Measurements from ENCODE around the gene SLC18A3. TPM values are rescaled to one million over a fixed set of nuclear protein-coding genes. Genes with fewer than 3 reads are reported as not detected.

Gene SLC18A3
- total RNA-seq, 1 experiment from 2014 or later, result not detected

GRCh38 chr10:49651039-49651835 lies 41.1 kb downstream of the SLC18A3 start:
- no peaks in the 10 kb centered on the region for H3F3A ChIP-seq (ENCODE audit: low read length, unreplicated experiment)
- CTCF ChIA-PET, result no interaction called here
- BruUV-seq (replicated peaks), result no TSS peak
- H3K4me1 ChIP-seq (ENCODE audit: insufficient read depth, low read length), result no peaks in the 10 kb centered on the region
- no peaks in the 10 kb centered on the region for H4K20me1 ChIP-seq (ENCODE audit: low read length)
- H3K9me2 ChIP-seq (replicated peaks; ENCODE audit: low read length), result no peaks in the 10 kb centered on the region
- no peak overlapping the region for H3K4me2 ChIP-seq (ENCODE audit: low read length)
- intact Hi-C loops (cut with micrococcal nuclease), result no loop called here
- H2AFZ ChIP-seq (ENCODE audit: low read length), result no peak overlapping the region
- POLR2A ChIA-PET (ENCODE audit: unreplicated experiment), result no interaction called here
- DNase-seq (no peak), ATAC-seq (no peak)
- no peak overlapping the region for H3K9ac ChIP-seq (ENCODE audit: low read length)
- H3K9me3 ChIP-seq (ENCODE audit: low read length), result no peaks in the 10 kb centered on the region
- H3K36me3 ChIP-seq (ENCODE audit: low read depth, low read length), result no peaks in the 10 kb centered on the region
- H3K79me2 ChIP-seq (ENCODE audit: low read length), result no peaks in the 10 kb centered on the region
- peaks cover 96% of the 10 kb centered on the region for H3K27me3 ChIP-seq (ENCODE audit: low read length)
- no peak overlapping the region for H3K27ac ChIP-seq (ENCODE audit: low read length)
- TF ChIP-seq CTCF (conservative IDR thresholded peaks at IDR 0.05; ENCODE audit: low read depth, low read length), result no peak
- no peak for TF ChIP-seq EZH2 (IDR thresholded peaks at IDR 0.05; ENCODE audit: low read length, unreplicated experiment)
- TF ChIP-seq EZH2phosphoT487 (IDR thresholded peaks at IDR 0.05; ENCODE audit: borderline replicate concordance, low read length), result no peak
- no peak overlapping the region for H3K4me3 ChIP-seq (ENCODE audit: low read length)

GRCh38 chr10:49651917-49652316 lies 41.8 kb downstream of the SLC18A3 start:
- H3K9me3 ChIP-seq (ENCODE audit: low read length), result no peaks in the 10 kb centered on the region
- ATAC-seq (no peak), DNase-seq (no peak)
- H3K4me3 ChIP-seq (ENCODE audit: low read length), result no peak overlapping the region
- H3K27me3 ChIP-seq (ENCODE audit: low read length), result peaks cover 96% of the 10 kb centered on the region
- H3K4me1 ChIP-seq (ENCODE audit: insufficient read depth, low read length), result no peaks in the 10 kb centered on the region
- H3K9ac ChIP-seq (ENCODE audit: low read length), result no peak overlapping the region
- TF ChIP-seq CTCF (conservative IDR thresholded peaks at IDR 0.05; ENCODE audit: low read depth, low read length) (no peak), EZH2 (IDR thresholded peaks at IDR 0.05; ENCODE audit: low read length, unreplicated experiment) (no peak), EZH2phosphoT487 (IDR thresholded peaks at IDR 0.05; ENCODE audit: borderline replicate concordance, low read length) (no peak)
- H2AFZ ChIP-seq (ENCODE audit: low read length), result no peak overlapping the region
- H3K79me2 ChIP-seq (ENCODE audit: low read length), result no peaks in the 10 kb centered on the region
- H4K20me1 ChIP-seq (ENCODE audit: low read length), result no peaks in the 10 kb centered on the region
- BruUV-seq (replicated peaks), result no TSS peak
- intact Hi-C loops (cut with micrococcal nuclease), result no loop called here
- H3K36me3 ChIP-seq (ENCODE audit: low read depth, low read length), result no peaks in the 10 kb centered on the region
- H3K9me2 ChIP-seq (replicated peaks; ENCODE audit: low read length), result no peaks in the 10 kb centered on the region
- CTCF ChIA-PET, result no interaction called here
- POLR2A ChIA-PET (ENCODE audit: unreplicated experiment), result no interaction called here
- H3K4me2 ChIP-seq (ENCODE audit: low read length), result no peak overlapping the region
- H3K27ac ChIP-seq (ENCODE audit: low read length), result no peak overlapping the region
- no peaks in the 10 kb centered on the region for H3F3A ChIP-seq (ENCODE audit: low read length, unreplicated experiment)

Measured in PC-3 (cell line).